OCI-LY7 (cell line): ENCODE data around the gene FNIP1. TPM values are rescaled to one million over a fixed set of nuclear protein-coding genes. Genes with fewer than 3 reads are reported as not detected.

Experiments
- BruUV-seq: library from RNA; stranded (reverse); fragments of 400-500 nt; replicated peaks from 2 replicates; lab custom pipeline; 2021; lab: Mats Ljungman, UMichigan
- CTCF ChIA-PET: fragments of 300-600 bp; sonication (Branson Sonifier 250); formaldehyde crosslinking; loops from one replicate; lab custom pipeline; 2022; ENCODE audit warnings: antibody characterized with exemption; ENCODE audit not compliant: unreplicated experiment; lab: Charles Lee
- POLR2A ChIA-PET: fragments of 300-600 bp; sonication (Branson Sonifier 250); formaldehyde crosslinking; loops from one replicate; lab custom pipeline; 2022; ENCODE audit warnings: antibody characterized with exemption; lab: Charles Lee
- DNase-seq: peaks from one replicate; pipeline ENCODE4 v3.0.0-alpha.2; 2015; ENCODE audit warnings: low spot score
- H2AFZ ChIP-seq: fragments of 200-600 bp; sonication (generic), shearing (Covaris generic); 2 replicates; pipeline ENCODE4 v1.6.1; 2014; ENCODE audit warnings: mild to moderate bottlenecking, antibody characterized with exemption, low read length, moderate library complexity
- H3K27ac ChIP-seq: fragments of 200-600 bp; sonication (generic); 2 replicates; pipeline ENCODE4 v1.5.1; 2014; ENCODE audit warnings: mixed run types, low read depth, mild to moderate bottlenecking, moderate library complexity, low read length, inconsistent platforms; ENCODE audit not compliant: poor library complexity, severe bottlenecking
- H3K36me3 ChIP-seq: fragments of 200-600 bp; sonication (generic); 2 replicates; pipeline ENCODE4 v1.6.1; 2014; ENCODE audit warnings: mild to moderate bottlenecking, antibody characterized with exemption, low read length, moderate library complexity, mixed read lengths; ENCODE audit not compliant: insufficient read depth
- H3K4me1 ChIP-seq: fragments of 200-600 bp; sonication (generic); 2 replicates; pipeline ENCODE4 v1.5.1; 2014; ENCODE audit warnings: mild to moderate bottlenecking, low read length; ENCODE audit not compliant: insufficient read depth, poor library complexity, severe bottlenecking
- H3K4me2 ChIP-seq: fragments of 200-600 bp; sonication (generic); 2 replicates; pipeline ENCODE4 v1.6.1; 2014; ENCODE audit warnings: mild to moderate bottlenecking, low read length
- H3K4me3 ChIP-seq: fragments of 200-600 bp; sonication (generic); 2 replicates; pipeline ENCODE4 v1.5.1; 2014; ENCODE audit warnings: mild to moderate bottlenecking, low read depth, low read length; ENCODE audit not compliant: poor library complexity, severe bottlenecking
- H3K79me2 ChIP-seq: fragments of 200-600 bp; sonication (generic); 2 replicates; pipeline ENCODE4 v1.6.1; 2016; ENCODE audit warnings: low read depth, mild to moderate bottlenecking, low read length, moderate library complexity, mixed read lengths; ENCODE audit not compliant: insufficient read depth
- H3K9me2 ChIP-seq: fragments of 200-600 bp; sonication (generic); 2 replicates; pipeline ENCODE4 v1.6.1; 2016; ENCODE audit warnings: mild to moderate bottlenecking, low read length, mixed read lengths; ENCODE audit not compliant: insufficient read depth
- H3K9me3 ChIP-seq: fragments of 200-600 bp; sonication (generic); 2 replicates; pipeline ENCODE4 v1.6.1; 2014; ENCODE audit warnings: mild to moderate bottlenecking, mixed run types, low read length, mixed read lengths
- H4K20me1 ChIP-seq: fragments of 200-600 bp; sonication (generic); 2 replicates; pipeline ENCODE4 v1.6.1; 2014; ENCODE audit warnings: mild to moderate bottlenecking, antibody characterized with exemption, low read length, moderate library complexity, mixed read lengths; ENCODE audit not compliant: insufficient read depth
- CTCF ChIP-seq: fragments of 200-600 bp; sonication (generic); conservative IDR thresholded peaks from 2 replicates; pipeline ENCODE4 v1.5.1; 2014; ENCODE audit warnings: mild to moderate bottlenecking, antibody characterized with exemption, low read length, moderate library complexity, mixed read lengths
- EZH2phosphoT487 ChIP-seq: fragments of 200-600 bp; sonication (generic); IDR thresholded peaks from 2 replicates; pipeline ENCODE4 v1.6.1; 2018; ENCODE audit warnings: low read depth, borderline replicate concordance, mild to moderate bottlenecking, mixed run types, antibody characterized with exemption, low read length, moderate library complexity, mixed read lengths
- intact Hi-C: fragments of 100-400 bp; cut with micrococcal nuclease; formaldehyde crosslinking; loops from one replicate; pipeline ENCODE4 v1.10.0; 2022; ENCODE audit not compliant: unreplicated experiment
- total RNA-seq, 2 experiments: library from RNA; depleted of rRNA in 1 of 2; stranded (reverse); fragments of >200 nt in 1 of 2; shearing (Covaris generic) in 1 of 2; gene quantifications; 2 replicates each; pipeline ENCODE4 v1.2.3, GENCODE V29; 2014 to 2022

Gene FNIP1
- total RNA-seq, 2 experiments from 2014 or later = 19.4 to 20.6 TPM

DNA sequence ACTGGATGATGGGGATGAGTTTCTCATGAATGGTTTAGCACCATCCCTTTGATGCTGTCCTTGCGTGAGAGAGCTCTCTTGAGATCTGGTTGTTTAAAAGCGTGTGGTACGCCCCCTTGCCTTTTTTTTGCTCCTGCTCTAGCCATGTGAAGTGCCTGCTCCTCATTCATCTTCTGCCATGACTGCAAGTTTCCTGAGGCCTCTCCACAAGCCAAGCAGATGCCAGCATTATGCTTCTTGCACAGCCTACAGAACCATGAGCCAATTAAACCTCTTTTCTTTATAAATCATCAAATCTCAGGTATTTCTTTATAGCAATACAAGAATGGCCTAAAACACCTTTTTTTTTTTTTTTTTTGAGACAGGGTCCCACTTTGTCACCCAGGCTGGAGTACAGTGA, 32.8 kb downstream of the FNIP1 start:
- BruUV-seq = no TSS peak
- TF ChIP-seq CTCF (no peak), EZH2phosphoT487 (no peak)
- Histone ChIP-seq H3K27ac (no peak overlapping the region), H3K36me3 (peaks cover 16% of the 10 kb centered on the region), H4K20me1 (no peaks in the 10 kb centered on the region), H2AFZ (no peak overlapping the region), H3K9me2 (no peaks in the 10 kb centered on the region), H3K4me2 (no peak overlapping the region), H3K79me2 (peaks cover 60% of the 10 kb centered on the region; the same call in 1 of the 2 replicates), H3K4me1 (no peaks in the 10 kb centered on the region), H3K9me3 (peaks cover 17% of the 10 kb centered on the region; the same call in 1 of the 2 replicates), H3K4me3 (no peak overlapping the region)
- intact Hi-C loops = no loop called here
- ChIA-PET CTCF (no interaction called here), POLR2A (interaction anchor here (0.5 kb wide), 1 partner anchor 15 kb away, joined by 3 read pairs; no protein-coding TSS in a partner anchor)
- DNase-seq = no peak

DNA sequence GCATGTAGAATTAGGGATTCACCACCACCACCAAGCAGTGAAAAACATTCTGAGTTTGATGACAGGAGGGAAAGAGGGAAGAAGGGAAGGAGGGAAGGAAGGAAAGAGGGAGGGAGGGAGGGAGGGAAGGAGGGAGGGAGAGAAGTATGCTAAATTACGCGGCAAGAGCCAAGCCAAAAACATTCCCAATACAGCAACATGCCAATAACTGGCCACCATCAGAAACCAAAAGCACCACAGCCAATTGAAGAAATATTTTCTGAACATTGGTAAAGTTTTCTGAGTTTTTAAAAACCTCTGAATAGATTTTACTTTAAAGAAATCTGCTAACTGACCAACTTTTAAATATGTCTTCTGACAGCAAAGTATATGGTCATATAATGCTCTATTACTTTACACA, 36.0 kb downstream of the FNIP1 start:
- TF ChIP-seq CTCF (no peak), EZH2phosphoT487 (no peak)
- H3K4me3 ChIP-seq = no peak overlapping the region
- H3K36me3 ChIP-seq = peaks cover 16% of the 10 kb centered on the region
- H2AFZ ChIP-seq = no peak overlapping the region
- peaks cover 8% of the 10 kb centered on the region; the same call in 1 of the 2 replicates for H3K9me3 ChIP-seq
- POLR2A ChIA-PET = no interaction called here
- CTCF ChIA-PET = no interaction called here
- intact Hi-C loops = no loop called here
- no peak overlapping the region for H3K4me2 ChIP-seq
- BruUV-seq = no TSS peak
- H3K4me1 ChIP-seq = peaks cover 9% of the 10 kb centered on the region
- H4K20me1 ChIP-seq = 0 out of 2 replicates have a peak, but pooled peaks cover 5% of the 10 kb centered on the region
- no peak overlapping the region for H3K27ac ChIP-seq
- H3K9me2 ChIP-seq = no peaks in the 10 kb centered on the region
- DNase-seq = no peak
- H3K79me2 ChIP-seq = peaks cover 60% of the 10 kb centered on the region; the same call in 1 of the 2 replicates

GRCh38 chr5:131759704-131760103, 37.1 kb downstream of the FNIP1 start:
- Histone ChIP-seq H3K4me1 (peaks cover 9% of the 10 kb centered on the region), H3K4me3 (no peak overlapping the region), H3K4me2 (no peak overlapping the region), H2AFZ (no peak overlapping the region), H3K27ac (no peak overlapping the region), H3K79me2 (peaks cover 55% of the 10 kb centered on the region; the same call in 1 of the 2 replicates), H4K20me1 (0 out of 2 replicates have a peak, but pooled peaks cover 5% of the 10 kb centered on the region), H3K36me3 (peaks cover 9% of the 10 kb centered on the region), H3K9me3 (peaks cover 8% of the 10 kb centered on the region; the same call in 1 of the 2 replicates), H3K9me2 (no peaks in the 10 kb centered on the region)
- CTCF ChIA-PET = no interaction called here
- TF ChIP-seq EZH2phosphoT487 = no peak
- TF ChIP-seq CTCF = no peak
- DNase-seq = no peak
- POLR2A ChIA-PET = interaction anchor here (0.6 kb wide), 2 partner anchors 9 to 34 kb away, joined by 3 read pairs; no protein-coding TSS in a partner anchor
- no TSS peak for BruUV-seq
- intact Hi-C loops = no loop called here
